B cell (primary cell): Measurements from ENCODE around the gene MGST2. TPM values are rescaled to one million over a fixed set of nuclear protein-coding genes. Genes with fewer than 3 reads are reported as not detected.

Experiments used
- ATAC-seq: fragments of 200-7000 bp; cut with Tn5 transposase; one replicate; pipeline ENCODE4 v1.10.0; 2021; ENCODE audit warnings: low read depth, mild to moderate bottlenecking, moderate number of reproducible peaks, moderate library complexity
- CTCF ChIA-PET: fragments of 350-600 bp; sonication (Branson Sonifier 250); formaldehyde crosslinking; loops from one replicate; lab custom pipeline; 2021; ENCODE audit warnings: antibody characterized with exemption, inconsistent platforms; lab: Charles Lee
- POLR2A ChIA-PET: fragments of 350-600 bp; sonication (Branson Sonifier 250); formaldehyde crosslinking; loops from one replicate; lab custom pipeline; 2021; ENCODE audit warnings: antibody characterized with exemption; lab: Charles Lee
- DNase-seq: peaks from one replicate; pipeline ENCODE4 v3.0.0; 2013
- H2AFZ ChIP-seq: 2 replicates; pipeline ENCODE4 v1.6.1; 2012; ENCODE audit warnings: mild to moderate bottlenecking, low read depth, low read length; ENCODE audit not compliant: insufficient read depth, poor library complexity, severe bottlenecking
- H3K27ac ChIP-seq, 2 donors: 1 replicate in 1 of 2; 2 replicates in 1 of 2; pipeline ENCODE4 v1.5.1; 2012 to 2013; ENCODE audit warnings: low read length in 2 of 2, mild to moderate bottlenecking in 2 of 2, moderate library complexity in 1 of 2
- H3K27me3 ChIP-seq, 4 experiments: fragments of 200-600 bp in 1 of 4; sonication (generic) in 1 of 4; replicated peaks in 1 of 4; 1 replicate in 2 of 4; 2 replicates in 2 of 4; pipeline versions ENCODE4 v1.6.1 to v1.7.0; 2013 to 2016; ENCODE audit warnings: low read length in 3 of 4, mild to moderate bottlenecking in 2 of 4, mixed read lengths in 1 of 4, moderate library complexity in 1 of 4; ENCODE audit not compliant: insufficient read depth in 4 of 4, control insufficient read depth in 3 of 4; ENCODE audit errors: control extremely low read depth in 1 of 4
- H3K36me3 ChIP-seq, 2 experiments: replicated peaks in 1 of 2; 1 replicate in 1 of 2; 2 replicates in 1 of 2; pipeline versions ENCODE4 v1.6.1 to v1.7.1; 2013; ENCODE audit warnings: low read length in 1 of 2; ENCODE audit not compliant: insufficient read depth in 2 of 2, control insufficient read depth in 1 of 2; ENCODE audit errors: control extremely low read depth in 1 of 2, extremely low read depth in 1 of 2
- H3K4me1 ChIP-seq, 2 donors: fragments of 200-600 bp in 1 of 2; sonication (generic) in 1 of 2; 1 replicate in 1 of 2; 2 replicates in 1 of 2; pipeline versions ENCODE4 v1.5.1 to v1.6.1; 2013 to 2017; ENCODE audit warnings: low read length in 2 of 2; ENCODE audit not compliant: control insufficient read depth in 2 of 2, insufficient read depth in 2 of 2
- H3K4me2 ChIP-seq: replicated peaks from 2 replicates; pipeline ENCODE3; 2012; ENCODE audit warnings: mild to moderate bottlenecking, low read depth, low read length; ENCODE audit not compliant: poor library complexity, severe bottlenecking
- H3K4me3 ChIP-seq, 5 experiments: fragments of 200-600 bp in 1 of 5; sonication (generic) in 1 of 5; 1 replicate in 3 of 5; 2 replicates in 2 of 5; pipeline versions ENCODE4 v1.5.1 to v1.7.0; 2011 to 2016; ENCODE audit warnings: low read length in 4 of 5, mild to moderate bottlenecking in 4 of 5, low read depth in 2 of 5, control low read depth in 1 of 5, moderate library complexity in 1 of 5; ENCODE audit not compliant: insufficient read depth in 1 of 5; ENCODE audit errors: control extremely low read depth in 1 of 5, extremely low read depth in 1 of 5
- H3K79me2 ChIP-seq: fragments of 200-600 bp; sonication (generic); one replicate; pipeline ENCODE4 v1.6.0; 2016; ENCODE audit warnings: low read length; ENCODE audit not compliant: control insufficient read depth, insufficient read depth
- H3K9ac ChIP-seq: fragments of 200-600 bp; sonication (generic); 2 replicates; pipeline ENCODE4 v1.6.1; 2017; ENCODE audit warnings: mild to moderate bottlenecking, low read length, moderate library complexity
- H3K9me3 ChIP-seq, 3 donors: one replicate each; pipeline versions ENCODE4 v1.6.1 to v1.7.1; 2013; ENCODE audit warnings: low read length in 2 of 3; ENCODE audit not compliant: control insufficient read depth in 2 of 3, insufficient read depth in 1 of 3; ENCODE audit errors: control extremely low read depth in 1 of 3
- H4K20me1 ChIP-seq: 2 replicates; pipeline ENCODE4 v1.6.0; 2012; ENCODE audit warnings: mild to moderate bottlenecking, low read length; ENCODE audit not compliant: insufficient read depth, control insufficient read depth, poor library complexity, severe bottlenecking
- H3K27ac Mint-ChIP-seq: one replicate; pipeline ENCODE4 v1.8.0; 2021; ENCODE audit warnings: mixed read lengths
- H3K27me3 Mint-ChIP-seq: one replicate; pipeline ENCODE4 v1.8.0; 2021; ENCODE audit warnings: mixed read lengths
- H3K4me1 Mint-ChIP-seq: one replicate; pipeline ENCODE4 v1.8.0; 2021; ENCODE audit warnings: mixed read lengths
- H3K4me3 Mint-ChIP-seq: one replicate; pipeline ENCODE4 v1.8.0; 2021; ENCODE audit warnings: mixed read lengths
- H3K9me3 Mint-ChIP-seq: one replicate; pipeline ENCODE4 v1.8.0; 2022; ENCODE audit warnings: mixed read lengths; ENCODE audit not compliant: insufficient read depth
- CTCF ChIP-seq: fragments of 200-600 bp; IDR thresholded peaks from one replicate; pipeline ENCODE4 v1.8.0; 2022; ENCODE audit warnings: antibody characterized with exemption, mild to moderate bottlenecking
- EZH2 ChIP-seq: IDR thresholded peaks from 2 replicates; pipeline ENCODE4 v1.6.1; 2012; ENCODE audit warnings: borderline replicate concordance, low read depth, mild to moderate bottlenecking, moderate library complexity, low read length; ENCODE audit not compliant: insufficient read depth, poor library complexity, severe bottlenecking
- WGBS: methylation state at CpG from one replicate; pipeline ENCODE4 v1.1.5; 2013; ENCODE audit warnings: missing lambda C conversion rate; ENCODE audit not compliant: insufficient coverage; 5-methylcytosine and 5-hydroxymethylcytosine counted together
- intact Hi-C: fragments of 100-400 bp; cut with micrococcal nuclease; formaldehyde crosslinking; loops from one replicate; pipeline ENCODE4 v1.10.0; 2022
- polyA plus RNA-seq: library from polyadenylated mRNA; depleted of rRNA; stranded (reverse); fragments of >200 nt; gene quantifications from 2 replicates; pipeline ENCODE4 v1.2.3, GENCODE V29; 2012
- total RNA-seq, 2 donors: library from RNA; stranded (reverse); fragments of 120-200 nt in 1 of 2; gene quantifications; 1 replicate in 1 of 2; 2 replicates in 1 of 2; pipeline versions ENCODE4 v1.2.3 to v1.2.4, GENCODE V29; 2013 to 2022

MGST2 gene
- total and polyA plus RNA-seq, 2 donors (not counting 1 experiment from before 2014, with no cell fraction given), result 0.81 to 3.4 TPM

GRCh38 chr4:139628184-139629012, 37.2 kb upstream of the MGST2 start:
- no peak overlapping the region for H3K27ac Mint-ChIP-seq
- no peaks in the 10 kb centered on the region for H3K36me3 ChIP-seq
- no peaks in the 10 kb centered on the region for H3K79me2 ChIP-seq
- H3K9ac ChIP-seq, result no peak overlapping the region
- intact Hi-C loops, result no loop called here
- H3K27ac ChIP-seq, result no peak overlapping the region
- ChIA-PET CTCF (interaction anchor here (0.6 kb wide), 1 partner anchor 346 kb away, joined by 5 read pairs; no protein-coding TSS in a partner anchor), POLR2A (no interaction called here)
- 83% methylated on average over 11 of the region's 16 CpGs for WGBS
- no peak overlapping the region for H3K4me2 ChIP-seq
- H3K27me3 Mint-ChIP-seq, result peaks cover 17% of the 10 kb centered on the region
- H3K9me3 Mint-ChIP-seq, result no peaks in the 10 kb centered on the region
- H4K20me1 ChIP-seq, result no peaks in the 10 kb centered on the region
- no peak overlapping the region for H3K4me3 Mint-ChIP-seq
- H3K9me3 ChIP-seq, result no peaks in the 10 kb centered on the region
- no peak overlapping the region for H3K4me3 ChIP-seq
- DNase-seq, result no peak
- no peaks in the 10 kb centered on the region for H3K4me1 Mint-ChIP-seq
- H3K4me1 ChIP-seq, result no peaks in the 10 kb centered on the region
- H3K27me3 ChIP-seq, result no peaks in the 10 kb centered on the region
- no peak overlapping the region for H2AFZ ChIP-seq
- no peak for TF ChIP-seq EZH2
- TF ChIP-seq CTCF, result no peak
- ATAC-seq, result no peak

DNA sequence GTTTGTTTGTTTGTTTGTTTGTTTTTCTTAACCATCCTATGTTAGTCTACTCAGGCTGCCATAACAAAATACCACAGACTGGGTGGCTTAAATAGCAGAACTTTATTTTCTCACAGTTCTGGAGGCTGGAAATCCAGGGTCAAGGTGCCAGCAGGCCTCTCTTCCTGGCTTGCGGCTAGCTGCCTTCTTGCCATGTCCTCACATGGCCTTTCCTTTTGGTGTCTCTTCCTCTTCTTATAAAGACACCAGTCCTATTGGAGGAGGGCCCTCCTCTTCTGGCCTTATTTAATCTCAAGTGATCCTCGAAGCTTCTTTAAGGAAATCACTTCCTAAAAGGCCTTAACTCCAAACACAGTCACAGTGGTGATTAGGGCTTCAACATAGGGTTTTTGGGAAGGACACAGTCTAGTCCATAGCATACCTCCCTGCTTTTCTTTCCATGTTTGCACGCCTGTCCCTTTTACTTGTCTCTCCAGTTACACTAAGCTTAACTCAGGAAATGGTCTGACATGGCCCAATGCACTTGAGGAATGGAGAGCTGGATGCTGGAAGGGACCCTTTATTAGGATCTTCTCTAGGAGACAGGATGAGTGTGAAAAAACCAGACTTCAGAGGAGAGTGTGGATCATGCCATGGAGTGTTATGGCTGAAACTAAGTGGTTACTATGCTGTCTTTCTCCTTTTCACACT, 36.0 kb upstream of the MGST2 start:
- Histone ChIP-seq H3K27me3 (no peaks in the 10 kb centered on the region), H3K4me2 (no peak overlapping the region), H3K9ac (no peak overlapping the region), H4K20me1 (no peaks in the 10 kb centered on the region), H3K36me3 (no peaks in the 10 kb centered on the region), H3K4me3 (no peak overlapping the region), H3K79me2 (no peaks in the 10 kb centered on the region), H3K27ac (no peak overlapping the region), H3K9me3 (no peaks in the 10 kb centered on the region), H3K4me1 (no peaks in the 10 kb centered on the region), H2AFZ (no peak overlapping the region)
- Mint-ChIP-seq H3K4me1 (no peaks in the 10 kb centered on the region), H3K4me3 (no peak overlapping the region), H3K9me3 (no peaks in the 10 kb centered on the region), H3K27me3 (peaks cover 23% of the 10 kb centered on the region), H3K27ac (no peak overlapping the region)
- intact Hi-C loops, result no loop called here
- 85% methylated on average over 1 of the region's 3 CpGs for WGBS
- ChIA-PET POLR2A (no interaction called here), CTCF (no interaction called here)
- TF ChIP-seq EZH2 (no peak), CTCF (no peak)
- ATAC-seq (no peak), DNase-seq (no peak)
